ENCODE measurements around the gene IL24. TPM values are rescaled to one million over a fixed set of nuclear protein-coding genes. Genes with fewer than 3 reads are reported as not detected.

The IL24 gene
- total RNA-seq, 2 donors from 2014 or later: not detected

DNA sequence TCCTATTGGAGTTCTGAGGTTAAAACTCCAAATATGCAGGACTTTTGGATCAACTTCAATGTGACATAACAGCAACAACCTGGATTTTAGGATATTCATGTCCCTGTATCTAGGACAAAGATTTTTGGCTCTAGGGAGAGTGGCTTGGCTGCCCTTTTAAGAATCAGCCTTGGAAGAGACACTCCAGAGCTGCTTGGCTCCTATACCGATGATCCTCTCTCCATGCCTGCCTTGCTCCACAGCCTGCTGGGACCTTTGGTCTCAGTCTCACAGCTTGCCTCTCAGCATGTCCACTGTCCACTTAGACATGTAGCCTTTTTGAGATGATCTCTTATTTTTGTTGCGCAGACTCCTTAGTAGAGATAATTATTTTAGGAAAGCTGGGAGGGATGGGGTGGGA, 29.0 kb downstream of the IL24 start:
- no peak overlapping the region for H3K27ac ChIP-seq
- no peaks in the 10 kb centered on the region for H3K36me3 ChIP-seq
- H3K27me3 ChIP-seq (replicated peaks; ENCODE audit: insufficient read depth): no peaks in the 10 kb centered on the region
- no peak overlapping the region for H3K4me3 ChIP-seq
- TF ChIP-seq, protein P1, sequence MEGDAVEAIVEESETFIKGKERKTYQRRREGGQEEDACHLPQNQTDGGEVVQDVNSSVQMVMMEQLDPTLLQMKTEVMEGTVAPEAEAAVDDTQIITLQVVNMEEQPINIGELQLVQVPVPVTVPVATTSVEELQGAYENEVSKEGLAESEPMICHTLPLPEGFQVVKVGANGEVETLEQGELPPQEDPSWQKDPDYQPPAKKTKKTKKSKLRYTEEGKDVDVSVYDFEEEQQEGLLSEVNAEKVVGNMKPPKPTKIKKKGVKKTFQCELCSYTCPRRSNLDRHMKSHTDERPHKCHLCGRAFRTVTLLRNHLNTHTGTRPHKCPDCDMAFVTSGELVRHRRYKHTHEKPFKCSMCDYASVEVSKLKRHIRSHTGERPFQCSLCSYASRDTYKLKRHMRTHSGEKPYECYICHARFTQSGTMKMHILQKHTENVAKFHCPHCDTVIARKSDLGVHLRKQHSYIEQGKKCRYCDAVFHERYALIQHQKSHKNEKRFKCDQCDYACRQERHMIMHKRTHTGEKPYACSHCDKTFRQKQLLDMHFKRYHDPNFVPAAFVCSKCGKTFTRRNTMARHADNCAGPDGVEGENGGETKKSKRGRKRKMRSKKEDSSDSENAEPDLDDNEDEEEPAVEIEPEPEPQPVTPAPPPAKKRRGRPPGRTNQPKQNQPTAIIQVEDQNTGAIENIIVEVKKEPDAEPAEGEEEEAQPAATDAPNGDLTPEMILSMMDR (IDR thresholded peaks at IDR 0.05): no peak
- H3K9me3 ChIP-seq: no peaks in the 10 kb centered on the region
- ATAC-seq (ENCODE audit: insufficient number of reproducible peaks, low FRiP score, low read depth): no peak
- no peak for DNase-seq (ENCODE audit: low spot score)
- no peaks in the 10 kb centered on the region for H3K4me1 ChIP-seq (ENCODE audit: control insufficient read depth in 1 of 2, low read depth in 2 of 2)

GRCh38 chr1:206929524-206929923, 32.3 kb downstream of the IL24 start:
- DNase-seq (ENCODE audit: low spot score) (no peak), ATAC-seq (ENCODE audit: insufficient number of reproducible peaks, low FRiP score, low read depth) (no peak)
- Histone ChIP-seq H3K27me3 (replicated peaks; ENCODE audit: insufficient read depth) (no peaks in the 10 kb centered on the region), H3K9me3 (no peaks in the 10 kb centered on the region), H3K4me3 (no peak overlapping the region), H3K27ac (no peak overlapping the region), H3K36me3 (no peaks in the 10 kb centered on the region), H3K4me1 (ENCODE audit: control insufficient read depth in 1 of 2, low read depth in 2 of 2) (no peaks in the 10 kb centered on the region)
- TF ChIP-seq, protein P1 (IDR thresholded peaks at IDR 0.05): no peak

DNA sequence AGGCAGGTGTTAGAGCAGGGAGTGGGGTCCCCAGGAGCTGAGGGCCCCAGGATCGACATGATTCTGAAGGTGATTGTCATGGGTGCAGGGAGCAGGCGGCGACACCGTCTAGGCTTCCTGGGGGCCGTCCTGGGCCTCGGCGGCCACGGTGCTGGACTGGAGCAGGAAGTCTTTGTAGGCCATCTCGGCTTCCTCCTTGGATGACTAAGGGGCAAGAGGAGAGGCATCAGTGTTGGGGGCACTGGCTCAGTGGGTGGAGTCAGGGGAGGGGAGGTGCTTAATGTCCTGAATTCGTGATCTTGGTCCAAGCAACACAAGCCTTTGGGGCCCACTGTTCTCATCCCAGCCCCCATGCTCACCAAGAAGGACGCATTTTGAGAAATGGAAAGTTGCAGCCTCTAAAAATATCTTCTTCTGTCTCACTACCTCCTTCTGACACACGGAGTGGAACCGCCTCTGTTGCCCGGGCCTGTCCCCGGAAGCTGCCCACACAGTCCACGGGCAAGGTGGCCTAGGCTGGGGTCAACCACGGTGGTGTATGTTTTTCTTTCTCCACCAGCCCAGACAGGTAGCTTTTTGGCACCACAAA, 33.1 kb downstream of the IL24 start:
- ATAC-seq (ENCODE audit: insufficient number of reproducible peaks, low FRiP score, low read depth) (no peak), DNase-seq (ENCODE audit: low spot score) (no peak)
- Histone ChIP-seq H3K9me3 (no peaks in the 10 kb centered on the region), H3K27ac (no peak overlapping the region), H3K36me3 (no peaks in the 10 kb centered on the region), H3K4me1 (ENCODE audit: control insufficient read depth in 1 of 2, low read depth in 2 of 2) (no peaks in the 10 kb centered on the region), H3K4me3 (no peak overlapping the region), H3K27me3 (replicated peaks; ENCODE audit: insufficient read depth) (no peaks in the 10 kb centered on the region)
- TF ChIP-seq, protein P1 (IDR thresholded peaks at IDR 0.05): no peak

DNA sequence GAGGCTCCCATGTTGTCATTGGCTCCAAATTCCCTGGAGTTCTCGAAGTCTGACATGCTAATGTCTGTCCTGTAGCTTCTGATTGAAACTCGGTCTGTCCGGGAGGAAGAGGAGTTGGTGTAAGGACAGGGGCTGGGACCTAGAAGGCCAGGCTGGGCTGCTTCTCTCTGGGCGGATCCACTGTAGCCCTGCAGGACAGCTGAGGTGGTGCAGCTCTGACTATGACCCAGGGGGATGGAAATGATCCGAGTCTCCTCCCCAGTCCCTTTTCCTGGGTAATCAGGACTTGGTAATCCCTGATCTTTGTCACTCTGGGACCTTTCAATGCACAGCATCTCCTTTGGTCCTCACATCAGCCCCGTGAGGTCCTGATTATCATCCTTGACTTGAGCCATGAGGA, 34.5 kb downstream of the IL24 start:
- ATAC-seq (ENCODE audit: insufficient number of reproducible peaks, low FRiP score, low read depth) (no peak), DNase-seq (ENCODE audit: low spot score) (no peak)
- Histone ChIP-seq H3K27ac (no peak overlapping the region), H3K27me3 (replicated peaks; ENCODE audit: insufficient read depth) (no peaks in the 10 kb centered on the region), H3K9me3 (no peaks in the 10 kb centered on the region), H3K36me3 (no peaks in the 10 kb centered on the region), H3K4me3 (no peak overlapping the region), H3K4me1 (ENCODE audit: control insufficient read depth in 1 of 2, low read depth in 2 of 2) (no peaks in the 10 kb centered on the region)
- TF ChIP-seq, protein P1 (IDR thresholded peaks at IDR 0.05): no peak

DNA sequence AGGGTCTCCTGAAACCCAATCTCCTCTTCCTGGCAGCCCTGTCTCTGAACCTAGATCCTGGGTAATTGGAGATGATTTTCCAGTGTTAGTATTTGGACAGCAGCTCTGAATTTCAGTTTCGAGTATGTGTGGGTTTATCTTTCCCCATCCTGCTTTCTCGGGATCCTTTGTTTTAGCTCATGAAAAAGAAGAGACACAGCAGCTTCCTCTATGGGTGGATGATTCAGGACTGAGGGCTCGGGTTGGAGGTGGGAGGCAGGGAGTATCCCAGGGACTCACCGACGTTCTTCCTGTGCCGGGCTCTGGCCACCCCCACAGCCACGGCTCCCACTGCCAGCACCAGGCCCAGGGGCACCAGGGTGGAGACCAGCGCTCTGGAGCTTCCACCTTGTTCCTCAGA, 34.9 kb downstream of the IL24 start:
- no peak for ATAC-seq (ENCODE audit: insufficient number of reproducible peaks, low FRiP score, low read depth)
- no peaks in the 10 kb centered on the region for H3K36me3 ChIP-seq

More for the DNA sequence above, 34.9 kb downstream of the IL24 start:
- no peaks in the 10 kb centered on the region for H3K4me1 ChIP-seq (ENCODE audit: control insufficient read depth in 1 of 2, low read depth in 2 of 2)
- DNase-seq (ENCODE audit: low spot score): no peak
- H3K4me3 ChIP-seq: no peak overlapping the region
- no peak overlapping the region for H3K27ac ChIP-seq
- H3K27me3 ChIP-seq (replicated peaks; ENCODE audit: insufficient read depth): no peaks in the 10 kb centered on the region
- no peaks in the 10 kb centered on the region for H3K9me3 ChIP-seq
- TF ChIP-seq, protein P1 (IDR thresholded peaks at IDR 0.05): no peak
